Mesenchymal stem cell (in vitro differentiated cells and primary cell): Measurements from ENCODE around the gene FCER2.

Experiments
- DNase-seq: peaks from one replicate; pipeline ENCODE4 v3.0.0-alpha.2; 2013
- H2AFZ ChIP-seq: one replicate; pipeline ENCODE4 v1.6.1; 2013; ENCODE audit warnings: low read depth, mild to moderate bottlenecking, control low read depth, inconsistent platforms, low read length, moderate library complexity
- H2AK5ac ChIP-seq: 2 replicates; pipeline ENCODE4 v1.6.1; 2013; ENCODE audit warnings: low read length, moderate library complexity, mild to moderate bottlenecking, inconsistent platforms; ENCODE audit not compliant: severe bottlenecking
- H2BK120ac ChIP-seq: one replicate; pipeline ENCODE4 v1.6.1; 2013; ENCODE audit warnings: low read depth, mild to moderate bottlenecking, inconsistent platforms, low read length, moderate library complexity
- H2BK12ac ChIP-seq, 2 experiments: one replicate each; pipeline ENCODE4 v1.6.1; 2013; ENCODE audit warnings: inconsistent platforms in 2 of 2, low read length in 2 of 2, mild to moderate bottlenecking in 2 of 2, moderate library complexity in 2 of 2, control low read depth in 1 of 2
- H2BK15ac ChIP-seq: one replicate; pipeline ENCODE4 v1.6.1; 2013; ENCODE audit warnings: mild to moderate bottlenecking, low read depth, inconsistent platforms; ENCODE audit not compliant: poor library complexity, severe bottlenecking
- H2BK5ac ChIP-seq: 2 replicates; pipeline ENCODE4 v1.6.1; 2013; ENCODE audit warnings: low read depth, mild to moderate bottlenecking, low read length, control low read depth, inconsistent platforms; ENCODE audit not compliant: poor library complexity, severe bottlenecking
- H3K14ac ChIP-seq, 2 experiments: one replicate each; pipeline ENCODE4 v1.6.1; 2013; ENCODE audit warnings: inconsistent platforms in 2 of 2, low read length in 2 of 2, control low read depth in 1 of 2, mild to moderate bottlenecking in 1 of 2, moderate library complexity in 1 of 2
- H3K18ac ChIP-seq, 2 experiments: one replicate each; pipeline ENCODE4 v1.6.1; 2013; ENCODE audit warnings: inconsistent platforms in 2 of 2, low read length in 2 of 2, control low read depth in 1 of 2, low read depth in 1 of 2, mild to moderate bottlenecking in 1 of 2
- H3K23ac ChIP-seq, 2 experiments: one replicate each; pipeline ENCODE4 v1.6.1; 2013; ENCODE audit warnings: inconsistent platforms in 2 of 2, low read length in 2 of 2, mild to moderate bottlenecking in 2 of 2, moderate library complexity in 2 of 2, control low read depth in 1 of 2
- H3K27ac ChIP-seq: 2 replicates; pipeline ENCODE4 v1.5.1; 2013; ENCODE audit warnings: mild to moderate bottlenecking, moderate library complexity, low read length, control low read depth, inconsistent platforms; ENCODE audit not compliant: poor library complexity, severe bottlenecking
- H3K27me3 ChIP-seq, 2 experiments: 2 replicates each; pipeline versions ENCODE4 v1.6.1 to v1.7.0; 2013; ENCODE audit warnings: low read length in 2 of 2, mild to moderate bottlenecking in 2 of 2, moderate library complexity in 2 of 2, control low read depth in 1 of 2, inconsistent platforms in 1 of 2; ENCODE audit not compliant: control insufficient read depth in 1 of 2, insufficient read depth in 1 of 2
- H3K36me3 ChIP-seq, 2 experiments: 2 replicates each; pipeline versions ENCODE4 v1.6.1 to v1.7.0; 2013; ENCODE audit warnings: low read length in 2 of 2, control low read depth in 1 of 2, inconsistent platforms in 1 of 2, low read depth in 1 of 2, mild to moderate bottlenecking in 1 of 2; ENCODE audit not compliant: insufficient read depth in 2 of 2, control insufficient read depth in 1 of 2
- H3K4ac ChIP-seq, 2 experiments: one replicate each; pipeline ENCODE4 v1.6.1; 2013; ENCODE audit warnings: inconsistent platforms in 2 of 2, low read length in 2 of 2, mild to moderate bottlenecking in 2 of 2, moderate library complexity in 2 of 2, control low read depth in 1 of 2, low read depth in 1 of 2
- H3K4me1 ChIP-seq: 2 replicates; pipeline ENCODE4 v1.6.1; 2013; ENCODE audit warnings: low read depth, low read length, control low read depth; ENCODE audit not compliant: control insufficient read depth, insufficient read depth
- H3K4me2 ChIP-seq: 2 replicates; pipeline ENCODE4 v1.6.1; 2013; ENCODE audit warnings: low read length, mild to moderate bottlenecking, inconsistent platforms; ENCODE audit not compliant: poor library complexity, severe bottlenecking
- H3K4me3 ChIP-seq, 2 experiments: 2 replicates each; pipeline versions ENCODE4 v1.5.1 to v1.7.0; 2013; ENCODE audit warnings: low read length in 2 of 2, mild to moderate bottlenecking in 2 of 2, control low read depth in 1 of 2, low read depth in 1 of 2; ENCODE audit not compliant: insufficient read depth in 1 of 2
- H3K79me1 ChIP-seq: replicated peaks from 2 replicates; pipeline ENCODE4 v1.6.1; 2013; ENCODE audit warnings: mild to moderate bottlenecking, control low read depth, low read length, inconsistent platforms; ENCODE audit not compliant: poor library complexity, severe bottlenecking
- H3K9ac ChIP-seq: 2 replicates; pipeline ENCODE4 v1.7.0; 2013; ENCODE audit warnings: mild to moderate bottlenecking, low read length, moderate library complexity
- H3K9me3 ChIP-seq: 2 replicates; pipeline ENCODE4 v1.7.0; 2013; ENCODE audit warnings: mild to moderate bottlenecking, low read length; ENCODE audit not compliant: control insufficient read depth
- H4K8ac ChIP-seq: one replicate; pipeline ENCODE4 v1.6.1; 2013; ENCODE audit warnings: inconsistent platforms, mild to moderate bottlenecking, low read length, moderate library complexity
- H4K91ac ChIP-seq: one replicate; pipeline ENCODE4 v1.6.1; 2013; ENCODE audit warnings: mild to moderate bottlenecking, low read length, inconsistent platforms
- WGBS: methylation state at CpG from one replicate; pipeline ENCODE4 v1.1.7; 2013; ENCODE audit warnings: mixed read lengths; 5-methylcytosine and 5-hydroxymethylcytosine counted together

Gene FCER2

DNA sequence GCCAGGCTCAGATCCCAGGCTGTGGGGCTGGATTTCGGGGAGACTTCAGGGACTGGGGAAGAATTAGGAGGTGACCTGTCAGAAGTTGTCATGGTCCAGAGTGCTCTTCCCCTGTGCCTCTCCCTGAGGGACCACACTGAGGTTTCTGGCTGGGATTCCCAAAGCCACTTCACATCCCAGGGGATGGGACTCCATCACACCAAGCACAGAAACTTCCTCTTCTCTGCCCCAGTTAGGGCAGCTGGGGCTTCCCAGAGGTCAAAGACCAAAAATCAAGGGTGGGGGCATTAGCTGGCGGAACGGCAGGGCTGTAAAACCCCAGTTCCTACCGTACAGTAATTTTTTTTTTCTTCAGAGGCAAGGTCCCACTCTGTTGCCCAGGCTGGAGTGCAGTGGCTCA, 7.4 kb downstream of the FCER2 start:
- Histone ChIP-seq H3K36me3 (no peaks in the 10 kb centered on the region), H3K27me3 (peaks cover 18 to 40% of the 10 kb centered on the region in 2 experiments), H3K4ac (no peak overlapping the region), H3K9ac (no peak overlapping the region), H2BK5ac (no peak overlapping the region), H2AFZ (no peak overlapping the region), H3K14ac (no peak overlapping the region), H3K18ac (no peak overlapping the region), H2BK120ac (no peak overlapping the region), H2BK12ac (no peak overlapping the region), H2BK15ac (no peak overlapping the region), H3K23ac (no peak overlapping the region), H2AK5ac (no peak overlapping the region), H3K4me2 (no peak overlapping the region), H3K4me3 (no peak overlapping the region), H3K27ac (no peak overlapping the region), H3K79me1 (no peaks in the 10 kb centered on the region), H3K4me1 (no peaks in the 10 kb centered on the region), H3K9me3 (no peaks in the 10 kb centered on the region), H4K91ac (no peak overlapping the region), H4K8ac (no peak overlapping the region)
- 65% methylated on average over 4 of the region's 4 CpGs for WGBS
- DNase-seq = no peak

DNA sequence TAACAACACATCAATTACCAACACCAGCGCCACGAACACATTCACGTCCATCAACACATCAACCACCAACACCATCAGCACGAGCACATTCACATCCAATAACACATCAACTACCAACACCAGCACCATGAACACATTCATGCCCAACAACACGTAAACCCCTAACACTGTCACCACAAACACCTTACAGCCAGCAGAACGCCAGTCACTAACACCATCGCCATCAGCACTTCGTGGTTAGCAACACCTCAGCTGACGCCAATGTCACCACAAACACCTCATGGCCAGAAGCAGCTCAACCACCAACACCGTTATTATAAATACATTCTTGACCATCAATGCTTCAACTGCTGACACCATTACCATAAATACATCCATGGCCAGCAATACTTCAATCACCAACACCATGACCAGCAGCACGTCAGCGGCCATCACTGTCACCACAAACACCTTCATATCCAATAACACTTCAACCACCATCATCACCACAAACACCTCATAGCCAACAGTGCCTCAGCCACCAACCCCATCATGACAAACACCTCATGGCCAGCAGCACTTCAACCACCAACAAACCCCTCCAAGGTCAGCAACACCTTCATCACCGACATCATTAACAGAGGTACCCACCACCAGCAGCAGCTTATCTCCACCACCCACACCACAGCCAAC, 9.4 kb downstream of the FCER2 start:
- H4K91ac ChIP-seq = no peak overlapping the region
- H4K8ac ChIP-seq = no peak overlapping the region
- no peaks in the 10 kb centered on the region for H3K9me3 ChIP-seq
- no peak overlapping the region for H3K4me3 ChIP-seq
- no peak overlapping the region for H2AFZ ChIP-seq
- 83% methylated on average over 13 of the region's 13 CpGs for WGBS
- H3K9ac ChIP-seq = no peak overlapping the region
- no peak overlapping the region for H3K14ac ChIP-seq
- no peak overlapping the region for H3K4ac ChIP-seq
- DNase-seq = no peak
- H3K79me1 ChIP-seq = no peaks in the 10 kb centered on the region
- no peak overlapping the region for H3K4me2 ChIP-seq
- H2BK5ac ChIP-seq = no peak overlapping the region
- H2BK15ac ChIP-seq = no peak overlapping the region
- H2BK120ac ChIP-seq = no peak overlapping the region
- H2AK5ac ChIP-seq = no peak overlapping the region
- no peak overlapping the region for H2BK12ac ChIP-seq
- H3K27ac ChIP-seq = no peak overlapping the region
- peaks cover 1 to 31% of the 10 kb centered on the region in 2 experiments for H3K27me3 ChIP-seq
- no peaks in the 10 kb centered on the region for H3K36me3 ChIP-seq
- no peak overlapping the region for H3K23ac ChIP-seq
- H3K18ac ChIP-seq = no peak overlapping the region
- H3K4me1 ChIP-seq = no peaks in the 10 kb centered on the region

DNA sequence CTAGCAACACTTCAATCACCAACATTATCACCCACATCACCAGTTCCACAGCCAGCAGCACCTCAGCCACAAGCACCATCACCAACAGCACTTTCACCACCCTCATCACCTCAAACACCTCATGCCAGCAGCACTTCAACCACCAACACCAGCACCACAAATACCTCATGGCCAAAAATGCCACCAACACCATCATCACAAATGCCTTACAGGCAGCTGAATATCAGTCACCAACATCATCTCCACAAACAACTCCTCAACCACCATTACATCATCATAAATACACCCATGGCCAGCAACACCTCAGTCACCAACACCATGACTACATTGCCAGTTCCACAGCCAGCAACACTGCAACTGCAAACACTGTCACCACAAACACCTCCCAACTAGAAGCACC, 10.4 kb downstream of the FCER2 start:
- H2BK15ac ChIP-seq = no peak overlapping the region
- H3K18ac ChIP-seq = no peak overlapping the region
- H3K9ac ChIP-seq = no peak overlapping the region
- H2AFZ ChIP-seq = no peak overlapping the region
- no peak overlapping the region for H2BK120ac ChIP-seq
- H4K8ac ChIP-seq = peak overlapping the region; percentile 24
- no peaks in the 10 kb centered on the region for H3K4me1 ChIP-seq
- H3K23ac ChIP-seq = no peak overlapping the region
- no peak overlapping the region for H3K14ac ChIP-seq
- H3K4ac ChIP-seq = no peak overlapping the region
- no peaks in the 10 kb centered on the region for H3K79me1 ChIP-seq
- H3K27ac ChIP-seq = no peak overlapping the region
- no peak overlapping the region for H2AK5ac ChIP-seq
- H3K36me3 ChIP-seq = no peaks in the 10 kb centered on the region
- H4K91ac ChIP-seq = peak overlapping the region; percentile 21
- H3K4me2 ChIP-seq = no peak overlapping the region
- H3K9me3 ChIP-seq = no peaks in the 10 kb centered on the region
- no peak overlapping the region for H2BK12ac ChIP-seq
- H3K4me3 ChIP-seq = no peak overlapping the region
- no peak overlapping the region for H2BK5ac ChIP-seq
- DNase-seq = no peak
- H3K27me3 ChIP-seq = peaks cover 0 to 24% of the 10 kb centered on the region in 2 experiments

DNA sequence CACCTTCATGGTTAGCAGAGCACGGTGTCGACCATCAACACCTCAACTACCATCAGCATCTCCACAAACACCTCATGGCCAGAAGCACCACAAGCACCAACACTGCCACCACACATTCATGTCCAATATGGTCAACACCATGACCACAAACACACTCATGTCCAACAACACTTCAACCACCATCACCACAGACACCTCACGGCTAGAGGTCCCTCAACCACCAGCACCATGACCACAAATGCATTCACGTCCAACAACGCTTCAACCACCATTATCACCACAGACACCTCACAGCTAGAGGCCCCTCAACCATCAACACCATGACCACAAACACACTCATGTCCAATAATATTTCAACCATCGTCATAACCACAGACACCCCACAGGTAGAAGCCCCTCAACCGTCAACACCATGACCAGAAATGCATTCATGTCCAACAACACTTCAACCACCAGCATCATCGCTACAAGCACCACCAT, 11.1 kb downstream of the FCER2 start:
- Histone ChIP-seq H3K36me3 (no peaks in the 10 kb centered on the region), H2BK120ac (no peak overlapping the region), H2BK12ac (no peak overlapping the region), H3K4ac (no peak overlapping the region), H2BK15ac (peak overlapping the region; percentile 7), H3K4me1 (no peaks in the 10 kb centered on the region), H2AFZ (no peak overlapping the region), H3K9ac (no peak overlapping the region), H3K27me3 (peaks cover 0 to 22% of the 10 kb centered on the region in 2 experiments), H3K23ac (no peak overlapping the region), H4K91ac (peak overlapping the region; percentile 39), H3K9me3 (no peaks in the 10 kb centered on the region), H3K79me1 (no peaks in the 10 kb centered on the region), H2BK5ac (no peak overlapping the region), H3K4me3 (no peak overlapping the region), H2AK5ac (no peak overlapping the region), H3K14ac (no peak overlapping the region), H3K4me2 (no peak overlapping the region), H3K27ac (no peak overlapping the region), H3K18ac (no peak overlapping the region), H4K8ac (peak overlapping the region; percentile 24)
- 89% methylated on average over 8 of the region's 8 CpGs for WGBS
- no peak for DNase-seq
